Neural progenitor cell (in vitro differentiated cells): ENCODE results near the gene NUDT1. TPM values are rescaled to one million over a fixed set of nuclear protein-coding genes. Genes with fewer than 3 reads are reported as not detected.

ENCODE experiments used
- DNase-seq: peaks from one replicate; pipeline ENCODE4 v3.0.0-alpha.2; 2016; ENCODE audit warnings: low spot score
- H2AFZ ChIP-seq: fragments of 200-600 bp; sonication (generic); replicated peaks from 2 replicates; pipeline ENCODE4 v1.6.1; 2016; ENCODE audit warnings: antibody characterized with exemption
- H3F3A ChIP-seq: fragments of 200-600 bp; sonication (generic); 2 replicates; pipeline ENCODE4 v1.6.1; 2016; ENCODE audit warnings: antibody characterized with exemption, low read depth
- H3K27ac ChIP-seq: fragments of 200-600 bp; sonication (generic); 2 replicates; pipeline ENCODE4 v1.5.1; 2016; ENCODE audit warnings: mild to moderate bottlenecking
- H3K27me3 ChIP-seq: fragments of 200-600 bp; sonication (generic); 2 replicates; pipeline ENCODE4 v1.6.1; 2016; ENCODE audit warnings: mild to moderate bottlenecking, moderate library complexity
- H3K36me3 ChIP-seq: fragments of 200-600 bp; sonication (generic); 2 replicates; pipeline ENCODE4 v1.5.1; 2016
- H3K4me1 ChIP-seq: fragments of 200-600 bp; sonication (generic); 2 replicates; pipeline ENCODE4 v1.6.1; 2016; ENCODE audit warnings: mixed run types
- H3K4me2 ChIP-seq: fragments of 200-600 bp; sonication (generic); 2 replicates; pipeline ENCODE4 v1.6.1; 2016
- H3K4me3 ChIP-seq: fragments of 200-600 bp; sonication (generic); 2 replicates; pipeline ENCODE4 v1.5.1; 2016
- H3K79me2 ChIP-seq: fragments of 200-600 bp; sonication (generic); 2 replicates; pipeline ENCODE4 v1.6.1; 2016; ENCODE audit warnings: low read depth
- H3K9ac ChIP-seq: fragments of 200-600 bp; sonication (generic); 2 replicates; pipeline ENCODE4 v1.6.1; 2016
- H3K9me3 ChIP-seq: fragments of 200-600 bp; sonication (generic); 2 replicates; pipeline ENCODE4 v1.5.1; 2016; ENCODE audit warnings: low read depth
- H4K20me1 ChIP-seq: fragments of 200-600 bp; sonication (generic); 2 replicates; pipeline ENCODE4 v1.6.1; 2016; ENCODE audit warnings: low read depth
- H3K27ac Mint-ChIP-seq: 3 replicates; pipeline ENCODE4 v1.8.0; 2021; ENCODE audit warnings: mixed read lengths
- H3K27me3 Mint-ChIP-seq: 2 replicates; pipeline ENCODE4 v1.8.0; 2022; ENCODE audit warnings: low read depth, mild to moderate bottlenecking, inconsistent platforms, moderate library complexity, mixed read lengths; ENCODE audit not compliant: insufficient read depth
- H3K36me3 Mint-ChIP-seq: 3 replicates; pipeline ENCODE4 v1.8.0; 2021; ENCODE audit warnings: mixed read lengths
- H3K4me1 Mint-ChIP-seq: 3 replicates; pipeline ENCODE4 v1.8.0; 2021; ENCODE audit warnings: mixed read lengths
- H3K4me3 Mint-ChIP-seq: 3 replicates; pipeline ENCODE4 v1.8.0; 2021; ENCODE audit warnings: mild to moderate bottlenecking, moderate library complexity, mixed read lengths
- H3K9me3 Mint-ChIP-seq: 3 replicates; pipeline ENCODE4 v1.8.0; 2020; ENCODE audit warnings: mixed read lengths
- EZH2 ChIP-seq: fragments of 200-600 bp; sonication (generic); IDR thresholded peaks from 2 replicates; pipeline ENCODE4 v1.6.1; 2017; ENCODE audit warnings: antibody characterized with exemption, mild to moderate bottlenecking, moderate library complexity
- EZH2phosphoT487 ChIP-seq: fragments of 200-600 bp; sonication (generic); IDR thresholded peaks from 2 replicates; pipeline ENCODE4 v1.6.1; 2017; ENCODE audit warnings: antibody characterized with exemption
- total RNA-seq: library from RNA; depleted of rRNA; stranded (reverse); fragments of >200 nt; gene quantifications from 2 replicates; pipeline ENCODE4 v1.2.3, GENCODE V29; 2015; ENCODE audit warnings: low replicate concordance
- TF ChIP-seq, protein P1 (sequence below): fragments of 200-600 bp; sonication (generic); IDR thresholded peaks from 2 replicates; pipeline ENCODE4 v1.5.1; 2017; ENCODE audit warnings: antibody characterized with exemption, mild to moderate bottlenecking

The NUDT1 gene
- total RNA-seq, 1 donor from 2014 or later = 29.6 TPM

DNA sequence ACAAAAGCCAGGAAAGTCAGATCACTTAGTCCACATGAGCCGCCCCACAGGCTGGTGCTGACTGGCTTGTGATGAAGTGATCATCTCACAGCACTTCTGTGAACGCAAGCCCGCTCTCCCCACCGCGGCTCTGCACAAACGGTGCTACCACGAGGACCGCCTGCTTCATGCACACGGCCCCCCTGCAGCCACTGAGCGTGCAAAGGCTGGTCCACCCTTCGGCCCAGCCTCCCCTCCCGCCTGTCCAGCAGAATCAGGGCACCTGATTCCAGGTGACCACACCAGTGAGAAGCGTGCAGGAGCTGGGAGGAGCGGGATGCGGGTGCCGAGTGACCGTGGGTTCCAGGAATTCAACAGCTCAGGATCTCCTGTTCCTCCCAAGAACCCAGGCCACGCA lies 41.4 kb upstream of the NUDT1 start:
- H3K9me3 Mint-ChIP-seq = peaks cover 4% of the 10 kb centered on the region
- no peaks in the 10 kb centered on the region for H3F3A ChIP-seq
- peaks cover 26% of the 10 kb centered on the region for H3K4me1 Mint-ChIP-seq
- H4K20me1 ChIP-seq = peaks cover 15% of the 10 kb centered on the region
- H3K9me3 ChIP-seq = no peaks in the 10 kb centered on the region
- no peak overlapping the region for H3K4me2 ChIP-seq
- no peak overlapping the region for H3K27ac ChIP-seq
- no peaks in the 10 kb centered on the region for H3K4me1 ChIP-seq
- no peaks in the 10 kb centered on the region for H3K79me2 ChIP-seq
- no peaks in the 10 kb centered on the region for H3K36me3 ChIP-seq
- no peak overlapping the region for H3K9ac ChIP-seq
- no peak for DNase-seq
- H3K27me3 ChIP-seq = no peaks in the 10 kb centered on the region
- peaks cover 24% of the 10 kb centered on the region for H3K36me3 Mint-ChIP-seq
- H3K4me3 ChIP-seq = no peak overlapping the region
- H3K4me3 Mint-ChIP-seq = no peak overlapping the region
- H2AFZ ChIP-seq = no peak overlapping the region
- TF ChIP-seq EZH2 (no peak), EZH2phosphoT487 (no peak)
- TF ChIP-seq, protein P1, sequence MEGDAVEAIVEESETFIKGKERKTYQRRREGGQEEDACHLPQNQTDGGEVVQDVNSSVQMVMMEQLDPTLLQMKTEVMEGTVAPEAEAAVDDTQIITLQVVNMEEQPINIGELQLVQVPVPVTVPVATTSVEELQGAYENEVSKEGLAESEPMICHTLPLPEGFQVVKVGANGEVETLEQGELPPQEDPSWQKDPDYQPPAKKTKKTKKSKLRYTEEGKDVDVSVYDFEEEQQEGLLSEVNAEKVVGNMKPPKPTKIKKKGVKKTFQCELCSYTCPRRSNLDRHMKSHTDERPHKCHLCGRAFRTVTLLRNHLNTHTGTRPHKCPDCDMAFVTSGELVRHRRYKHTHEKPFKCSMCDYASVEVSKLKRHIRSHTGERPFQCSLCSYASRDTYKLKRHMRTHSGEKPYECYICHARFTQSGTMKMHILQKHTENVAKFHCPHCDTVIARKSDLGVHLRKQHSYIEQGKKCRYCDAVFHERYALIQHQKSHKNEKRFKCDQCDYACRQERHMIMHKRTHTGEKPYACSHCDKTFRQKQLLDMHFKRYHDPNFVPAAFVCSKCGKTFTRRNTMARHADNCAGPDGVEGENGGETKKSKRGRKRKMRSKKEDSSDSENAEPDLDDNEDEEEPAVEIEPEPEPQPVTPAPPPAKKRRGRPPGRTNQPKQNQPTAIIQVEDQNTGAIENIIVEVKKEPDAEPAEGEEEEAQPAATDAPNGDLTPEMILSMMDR = no peak
- H3K27ac Mint-ChIP-seq = peak overlapping the region; percentile 50
- no peaks in the 10 kb centered on the region for H3K27me3 Mint-ChIP-seq

DNA sequence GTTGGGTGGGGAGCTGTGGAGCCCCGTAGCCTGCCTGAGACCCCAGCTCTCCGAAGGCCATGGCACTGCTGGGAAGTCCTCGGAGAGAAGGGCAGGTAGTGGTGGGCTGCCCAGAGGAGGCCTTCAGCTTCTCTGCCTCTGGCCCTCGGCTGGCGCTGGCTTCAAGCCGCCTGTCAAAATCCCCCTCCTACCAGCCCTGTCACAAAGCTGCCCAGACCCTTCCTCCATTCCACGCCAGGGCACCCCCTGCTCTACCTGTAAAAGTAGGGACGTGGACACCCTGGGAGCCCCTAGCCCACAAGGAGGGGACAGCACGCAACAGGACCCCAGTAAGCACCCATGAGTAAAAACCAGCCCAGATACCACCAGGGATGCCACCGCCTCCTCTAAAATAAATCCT lies 40.9 kb upstream of the NUDT1 start:
- H3K9me3 Mint-ChIP-seq = peaks cover 3% of the 10 kb centered on the region
- Histone ChIP-seq H4K20me1 (peaks cover 15% of the 10 kb centered on the region), H3K9ac (no peak overlapping the region), H3K27ac (no peak overlapping the region), H3K27me3 (no peaks in the 10 kb centered on the region), H3F3A (no peaks in the 10 kb centered on the region), H3K4me2 (no peak overlapping the region), H3K79me2 (no peaks in the 10 kb centered on the region), H3K36me3 (no peaks in the 10 kb centered on the region), H3K4me3 (no peak overlapping the region), H2AFZ (no peak overlapping the region), H3K4me1 (no peaks in the 10 kb centered on the region), H3K9me3 (no peaks in the 10 kb centered on the region)
- H3K4me1 Mint-ChIP-seq = peaks cover 26% of the 10 kb centered on the region
- no peak overlapping the region for H3K4me3 Mint-ChIP-seq
- no peaks in the 10 kb centered on the region for H3K27me3 Mint-ChIP-seq
- TF ChIP-seq, protein P1 = no peak
- TF ChIP-seq EZH2 (no peak), EZH2phosphoT487 (no peak)
- H3K36me3 Mint-ChIP-seq = peaks cover 22% of the 10 kb centered on the region
- H3K27ac Mint-ChIP-seq = no peak overlapping the region
- no peak for DNase-seq

DNA sequence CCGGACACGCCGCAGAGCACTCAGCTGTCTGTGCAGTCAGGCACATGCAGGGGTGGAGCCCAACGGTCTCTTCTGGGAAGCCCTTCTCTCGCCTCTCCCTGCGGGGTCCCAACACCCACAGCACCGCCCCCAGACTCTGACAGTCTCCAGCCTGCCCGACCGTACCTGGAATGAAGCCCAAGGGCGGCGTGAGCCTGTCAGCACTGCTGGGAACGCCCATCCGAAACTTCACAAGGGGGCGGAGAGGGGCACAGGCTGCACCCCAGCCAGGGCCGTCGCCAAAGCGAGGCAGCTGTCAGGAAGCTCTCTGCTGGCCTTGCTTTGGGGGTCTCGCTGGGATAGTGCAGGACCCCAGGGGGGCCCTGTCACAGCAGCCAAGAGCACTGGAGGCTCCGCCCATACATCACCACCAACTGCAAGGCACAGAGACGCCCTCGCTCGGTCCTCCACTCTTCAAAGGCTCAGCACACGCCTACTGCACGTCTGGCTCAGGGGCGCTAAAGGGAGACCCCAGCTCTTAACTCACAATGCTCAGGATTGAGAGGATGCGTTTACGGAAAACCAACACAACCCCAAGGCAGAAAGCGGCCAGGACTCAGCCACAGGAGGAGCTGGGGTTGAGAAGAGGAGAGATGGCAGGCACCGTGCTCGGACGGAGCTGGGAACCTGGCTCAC lies 40.2 kb upstream of the NUDT1 start:
- Histone ChIP-seq H3K4me2 (no peak overlapping the region), H3K79me2 (no peaks in the 10 kb centered on the region), H4K20me1 (peaks cover 15% of the 10 kb centered on the region), H3K9ac (no peak overlapping the region), H2AFZ (no peak overlapping the region), H3K27ac (no peak overlapping the region), H3K9me3 (no peaks in the 10 kb centered on the region), H3K4me1 (no peaks in the 10 kb centered on the region), H3K4me3 (no peak overlapping the region), H3F3A (no peaks in the 10 kb centered on the region), H3K36me3 (no peaks in the 10 kb centered on the region), H3K27me3 (no peaks in the 10 kb centered on the region)
- Mint-ChIP-seq H3K4me1 (peaks cover 26% of the 10 kb centered on the region), H3K27ac (no peak overlapping the region), H3K36me3 (peaks cover 19% of the 10 kb centered on the region), H3K4me3 (no peak overlapping the region), H3K27me3 (no peaks in the 10 kb centered on the region), H3K9me3 (peaks cover 3% of the 10 kb centered on the region)
- DNase-seq = no peak
- TF ChIP-seq, protein P1 = no peak
- no peak for TF ChIP-seq EZH2
- no peak for TF ChIP-seq EZH2phosphoT487
